Thoracic aorta (tissue), 2 donors: Measurements from ENCODE around the gene CYP27A1. TPM values are rescaled to one million over a fixed set of nuclear protein-coding genes. Genes with fewer than 3 reads are reported as not detected.

Source experiments
- ATAC-seq: fragments of 150-250 bp; one replicate; pipeline ENCODE4 v1.8.0; 2017; ENCODE audit warnings: low read depth; ENCODE audit not compliant: insufficient number of reproducible peaks, low FRiP score
- DNase-seq: peaks from one replicate; pipeline ENCODE4 v3.0.0-alpha.2; 2020; ENCODE audit warnings: low spot score
- H3K27ac ChIP-seq, 2 donors: fragments of 200-600 bp; sonication (generic); 1 replicate in 1 of 2; 2 replicates in 1 of 2; pipeline ENCODE4 v1.5.1; 2016; ENCODE audit warnings: mild to moderate bottlenecking in 2 of 2, moderate library complexity in 2 of 2
- H3K27me3 ChIP-seq: fragments of 200-600 bp; sonication (generic); replicated peaks from 2 replicates; pipeline ENCODE4 v1.6.0; 2016; ENCODE audit warnings: mild to moderate bottlenecking; ENCODE audit not compliant: insufficient read depth
- H3K36me3 ChIP-seq: fragments of 200-600 bp; sonication (generic); one replicate; pipeline ENCODE4 v1.5.1; 2016
- H3K4me1 ChIP-seq, 2 donors: fragments of 200-600 bp; sonication (generic); 1 replicate in 1 of 2; 2 replicates in 1 of 2; pipeline versions ENCODE4 v1.5.1 to v1.6.0; 2016; ENCODE audit warnings: low read depth in 2 of 2, mild to moderate bottlenecking in 1 of 2; ENCODE audit not compliant: control insufficient read depth in 1 of 2
- H3K4me3 ChIP-seq: fragments of 200-600 bp; sonication (generic); 2 replicates; pipeline ENCODE4 v1.5.1; 2016; ENCODE audit warnings: mild to moderate bottlenecking
- H3K9me3 ChIP-seq: fragments of 200-600 bp; sonication (generic); 2 replicates; pipeline ENCODE4 v1.5.1; 2016
- total RNA-seq, 2 donors: library from RNA; depleted of rRNA; stranded (reverse); fragments of >200 nt; gene quantifications; one replicate each; pipeline versions ENCODE4 v1.1.0 to v1.2.3, GENCODE V29; 2016
- TF ChIP-seq, protein P1 (sequence below): fragments of 200-600 bp; sonication (generic); IDR thresholded peaks from one replicate; pipeline ENCODE4 v1.5.1; 2019; ENCODE audit warnings: antibody characterized with exemption

The CYP27A1 gene
- total RNA-seq, 2 donors from 2014 or later, result 31.6 to 37.8 TPM

DNA sequence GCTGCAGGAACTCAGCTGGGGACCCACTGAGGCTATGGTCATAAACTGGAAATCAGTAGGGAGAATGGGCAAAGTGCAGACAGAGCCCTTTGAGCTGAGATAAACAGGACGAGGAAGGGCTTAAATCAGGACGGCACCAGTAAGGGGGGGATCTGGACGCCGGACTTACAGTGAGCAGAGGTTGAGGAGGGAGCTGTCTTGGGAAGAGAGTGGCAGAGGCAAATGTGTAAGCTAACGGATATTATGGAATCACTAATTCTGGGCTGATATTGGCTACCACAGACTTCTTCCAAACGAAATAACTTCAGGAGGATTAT is 539 bp downstream of the CYP27A1 start:
- Histone ChIP-seq H3K9me3 (no peaks in the 10 kb centered on the region), H3K27ac (peak overlapping the region; percentile 85 to 93)
- ATAC-seq, result no peak

DNA sequence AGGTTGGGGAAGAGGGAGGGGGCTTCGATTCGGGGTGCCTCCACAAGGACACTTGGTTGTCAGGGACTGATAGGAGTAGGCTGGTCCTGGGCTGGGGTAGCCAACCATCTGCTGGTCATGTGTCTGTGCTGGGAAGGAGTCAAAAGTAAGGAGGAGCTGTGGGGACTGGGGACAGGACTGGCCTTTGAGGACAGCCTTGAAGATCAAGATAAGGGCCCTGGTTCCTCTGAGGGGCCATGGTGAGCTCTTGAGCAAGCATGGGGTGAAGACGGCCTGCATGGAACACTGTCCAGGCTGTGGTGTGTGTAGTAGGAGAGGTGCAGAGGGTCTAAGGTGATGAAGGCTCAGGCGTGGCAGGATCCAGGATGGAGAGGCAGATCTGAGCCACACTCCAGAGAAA is 1.7 kb downstream of the CYP27A1 start:
- DNase-seq (no peak), ATAC-seq (no peak)
- TF ChIP-seq, protein P1, sequence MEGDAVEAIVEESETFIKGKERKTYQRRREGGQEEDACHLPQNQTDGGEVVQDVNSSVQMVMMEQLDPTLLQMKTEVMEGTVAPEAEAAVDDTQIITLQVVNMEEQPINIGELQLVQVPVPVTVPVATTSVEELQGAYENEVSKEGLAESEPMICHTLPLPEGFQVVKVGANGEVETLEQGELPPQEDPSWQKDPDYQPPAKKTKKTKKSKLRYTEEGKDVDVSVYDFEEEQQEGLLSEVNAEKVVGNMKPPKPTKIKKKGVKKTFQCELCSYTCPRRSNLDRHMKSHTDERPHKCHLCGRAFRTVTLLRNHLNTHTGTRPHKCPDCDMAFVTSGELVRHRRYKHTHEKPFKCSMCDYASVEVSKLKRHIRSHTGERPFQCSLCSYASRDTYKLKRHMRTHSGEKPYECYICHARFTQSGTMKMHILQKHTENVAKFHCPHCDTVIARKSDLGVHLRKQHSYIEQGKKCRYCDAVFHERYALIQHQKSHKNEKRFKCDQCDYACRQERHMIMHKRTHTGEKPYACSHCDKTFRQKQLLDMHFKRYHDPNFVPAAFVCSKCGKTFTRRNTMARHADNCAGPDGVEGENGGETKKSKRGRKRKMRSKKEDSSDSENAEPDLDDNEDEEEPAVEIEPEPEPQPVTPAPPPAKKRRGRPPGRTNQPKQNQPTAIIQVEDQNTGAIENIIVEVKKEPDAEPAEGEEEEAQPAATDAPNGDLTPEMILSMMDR, result no peak
- Histone ChIP-seq H3K36me3 (no peaks in the 10 kb centered on the region), H3K27ac (peak overlapping the region; percentile 27 to 36), H3K9me3 (no peaks in the 10 kb centered on the region), H3K27me3 (no peaks in the 10 kb centered on the region), H3K4me1 (peaks cover 2 to 33% of the 10 kb centered on the region in 2 donors), H3K4me3 (peak overlapping the region; percentile 91)

More for the DNA sequence above, 539 bp downstream of the CYP27A1 start:
- TF ChIP-seq, protein P1, result no peak
- H3K36me3 ChIP-seq, result no peaks in the 10 kb centered on the region
- H3K27me3 ChIP-seq, result no peaks in the 10 kb centered on the region
- H3K4me1 ChIP-seq, result peaks cover 2 to 30% of the 10 kb centered on the region in 2 donors
- H3K4me3 ChIP-seq, result peak overlapping the region; percentile 91
- no peak for DNase-seq

DNA sequence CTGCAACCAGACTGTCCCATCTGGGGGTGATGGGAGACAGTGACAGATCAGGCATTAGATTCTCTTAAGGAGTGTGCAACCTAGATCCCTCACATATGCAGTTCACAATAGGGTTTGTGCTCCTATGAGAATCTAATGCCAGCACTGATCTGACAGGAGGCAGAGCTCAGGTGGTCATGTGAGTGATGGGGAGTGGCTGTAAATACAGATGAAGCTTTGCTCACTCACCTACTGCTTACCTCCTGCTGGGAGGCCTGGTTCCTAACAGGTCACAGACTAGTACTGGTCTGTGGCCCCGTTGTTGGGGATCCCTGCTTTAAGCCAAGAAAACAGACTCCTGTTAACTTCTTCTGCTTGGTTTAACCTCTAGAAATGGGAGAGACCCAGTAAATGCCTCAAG is 3.2 kb downstream of the CYP27A1 start:
- no peak for ATAC-seq
- DNase-seq, result no peak
- TF ChIP-seq, protein P1, result no peak

DNA sequence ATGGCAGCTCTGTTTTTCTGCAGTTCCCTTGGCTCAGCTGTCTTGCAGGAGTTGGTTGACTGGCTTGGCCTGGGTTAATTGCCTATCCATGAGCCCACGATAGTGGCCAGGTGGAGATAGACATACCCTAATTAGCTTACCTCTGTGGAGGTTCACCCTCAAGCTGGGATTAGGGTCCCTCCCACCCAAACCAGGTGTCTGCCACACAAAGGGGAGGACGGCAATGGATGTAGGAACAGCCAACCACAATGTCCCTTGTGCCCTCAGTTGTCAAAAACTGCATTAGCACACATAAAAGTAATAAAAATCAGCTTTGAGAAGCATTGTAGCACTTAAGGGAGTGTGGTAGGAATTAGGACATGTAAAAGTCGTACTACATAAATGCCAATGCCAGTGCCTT is 4.2 kb downstream of the CYP27A1 start:
- no peak for DNase-seq
- Histone ChIP-seq H3K9me3 (no peaks in the 10 kb centered on the region), H3K27me3 (no peaks in the 10 kb centered on the region), H3K36me3 (no peaks in the 10 kb centered on the region), H3K4me1 (peaks cover 5 to 35% of the 10 kb centered on the region in 2 donors), H3K4me3 (no peak overlapping the region), H3K27ac (no peak overlapping the region)
- TF ChIP-seq, protein P1, result no peak
- no peak for ATAC-seq

More for the DNA sequence above, 3.2 kb downstream of the CYP27A1 start:
- Histone ChIP-seq H3K27ac (no peak overlapping the region), H3K9me3 (no peaks in the 10 kb centered on the region), H3K4me1 (peaks cover 5 to 42% of the 10 kb centered on the region in 2 donors), H3K36me3 (no peaks in the 10 kb centered on the region), H3K4me3 (no peak overlapping the region), H3K27me3 (no peaks in the 10 kb centered on the region)

DNA sequence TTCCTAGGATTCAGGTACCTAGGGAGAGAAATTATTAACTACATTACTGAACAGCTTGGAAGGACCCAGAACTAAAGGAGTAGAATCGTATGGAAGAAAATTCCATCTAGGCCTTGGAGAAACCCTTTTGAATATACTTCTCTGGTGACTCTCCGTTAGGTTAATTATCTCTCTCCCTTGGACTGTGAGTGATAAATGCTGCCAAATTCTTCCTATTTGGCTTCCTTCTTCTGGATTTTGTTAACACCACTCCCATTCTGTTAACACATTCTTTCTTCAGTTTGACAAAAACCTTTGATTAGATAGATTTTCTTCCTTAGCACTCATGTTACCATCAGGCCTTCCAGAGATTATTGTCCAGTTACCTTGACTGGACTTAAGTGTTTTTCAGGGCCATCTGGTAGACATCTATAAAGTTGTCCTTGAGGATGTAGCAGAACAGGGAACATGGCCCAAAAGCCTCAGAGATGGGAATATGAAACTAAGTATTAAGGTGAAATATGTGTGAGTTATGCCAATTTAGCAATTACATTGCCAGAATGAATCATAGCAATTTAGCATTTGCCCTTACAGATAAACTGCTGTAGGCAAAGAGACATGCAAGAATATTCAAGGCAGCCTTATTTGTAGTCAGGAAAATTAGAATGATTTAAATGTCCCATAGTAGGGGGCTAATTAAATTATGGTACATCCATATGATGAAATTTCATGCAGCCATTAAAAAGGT is 6.7 kb downstream of the CYP27A1 start:
- TF ChIP-seq, protein P1, result no peak
- no peak for DNase-seq
- no peak overlapping the region for H3K4me3 ChIP-seq
- H3K27me3 ChIP-seq, result no peaks in the 10 kb centered on the region
- no peaks in the 10 kb centered on the region for H3K36me3 ChIP-seq
- ATAC-seq, result no peak
- no peak overlapping the region for H3K27ac ChIP-seq
- H3K4me1 ChIP-seq, result peaks cover 3 to 26% of the 10 kb centered on the region in 2 donors
- no peaks in the 10 kb centered on the region for H3K9me3 ChIP-seq
